Measurements from ENCODE around the gene ILF2.
A peak's percentile ranks its signal among the peaks of the same experiment; 100 is the strongest.
"Not testable (repeated sequence)": the region's sequence is repeated elsewhere in the genome, so short reads cannot be mapped to it uniquely, and the experiment has no call there.

ILF2 gene

GRCh38 chr1:153649137-153649862 lies 21.5 kb downstream of the ILF2 start:
- DNase-seq (ENCODE audit: low spot score) = no peak

- DNase-seq (ENCODE audit: low spot score) = no peak
Measured at GRCh38 chr1:153648000-153648643, 22.7 kb downstream of the ILF2 start.

- DNase-seq (ENCODE audit: low spot score) = no peak
Measured at GRCh38 chr1:153647346-153647714, 23.5 kb downstream of the ILF2 start.

GRCh38 chr1:153646672-153647345 lies 24.0 kb downstream of the ILF2 start:
- no peak for DNase-seq (ENCODE audit: low spot score)

- DNase-seq (ENCODE audit: low spot score) = no peak
Measured at GRCh38 chr1:153643816-153644215, 27.0 kb downstream of the ILF2 start.

GRCh38 chr1:153643100-153643499 lies 27.7 kb downstream of the ILF2 start:
- DNase-seq (ENCODE audit: low spot score) = no peak

- no peak for DNase-seq (ENCODE audit: low spot score)
Measured at GRCh38 chr1:153642161-153642560, 28.6 kb downstream of the ILF2 start.

- DNase-seq (ENCODE audit: low spot score) = no peak
Measured at GRCh38 chr1:153640861-153641260, 29.9 kb downstream of the ILF2 start.

GRCh38 chr1:153640213-153640612 lies 30.6 kb downstream of the ILF2 start:
- not testable (repeated sequence) for DNase-seq (ENCODE audit: low spot score)

- no peak for DNase-seq (ENCODE audit: low spot score)
Measured at GRCh38 chr1:153639280-153639679, 31.5 kb downstream of the ILF2 start.

GRCh38 chr1:153638261-153638660 lies 32.5 kb downstream of the ILF2 start:
- DNase-seq (ENCODE audit: low spot score) = no peak

- DNase-seq (ENCODE audit: low spot score) = no peak
Measured at GRCh38 chr1:153636312-153636711, 34.5 kb downstream of the ILF2 start.

GRCh38 chr1:153635872-153636271 lies 34.9 kb downstream of the ILF2 start:
- no peak for DNase-seq (ENCODE audit: low spot score)

- DNase-seq (ENCODE audit: low spot score) = peak; percentile 98
Measured at GRCh38 chr1:153633754-153634665, 36.8 kb downstream of the ILF2 start, which contains the start of gene CHTOP. Gene CHTOP (plus strand): TSS chr1:153634066. CDS start chr1:153636589, 2,523 bp downstream.

- DNase-seq (ENCODE audit: low spot score) = no peak
Measured at GRCh38 chr1:153633161-153633753, 37.5 kb downstream of the ILF2 start.

GRCh38 chr1:153631047-153632022 lies 39.5 kb downstream of the ILF2 start:
- DNase-seq (ENCODE audit: low spot score) = no peak

GRCh38 chr1:153630384-153630783 lies 40.4 kb downstream of the ILF2 start:
- DNase-seq (ENCODE audit: low spot score) = no peak

GRCh38 chr1:153629971-153630370 lies 40.8 kb downstream of the ILF2 start:
- no peak for DNase-seq (ENCODE audit: low spot score)

- DNase-seq (ENCODE audit: low spot score) = no peak
Measured at GRCh38 chr1:153629343-153629665, 41.5 kb downstream of the ILF2 start.

- no peak for DNase-seq (ENCODE audit: low spot score)
Measured at GRCh38 chr1:153628638-153629342, 42.0 kb downstream of the ILF2 start.

All from ecto neural progenitor cell (in vitro differentiated cells).